ENCODE results near the gene KIF1B.

KIF1B gene

DNA sequence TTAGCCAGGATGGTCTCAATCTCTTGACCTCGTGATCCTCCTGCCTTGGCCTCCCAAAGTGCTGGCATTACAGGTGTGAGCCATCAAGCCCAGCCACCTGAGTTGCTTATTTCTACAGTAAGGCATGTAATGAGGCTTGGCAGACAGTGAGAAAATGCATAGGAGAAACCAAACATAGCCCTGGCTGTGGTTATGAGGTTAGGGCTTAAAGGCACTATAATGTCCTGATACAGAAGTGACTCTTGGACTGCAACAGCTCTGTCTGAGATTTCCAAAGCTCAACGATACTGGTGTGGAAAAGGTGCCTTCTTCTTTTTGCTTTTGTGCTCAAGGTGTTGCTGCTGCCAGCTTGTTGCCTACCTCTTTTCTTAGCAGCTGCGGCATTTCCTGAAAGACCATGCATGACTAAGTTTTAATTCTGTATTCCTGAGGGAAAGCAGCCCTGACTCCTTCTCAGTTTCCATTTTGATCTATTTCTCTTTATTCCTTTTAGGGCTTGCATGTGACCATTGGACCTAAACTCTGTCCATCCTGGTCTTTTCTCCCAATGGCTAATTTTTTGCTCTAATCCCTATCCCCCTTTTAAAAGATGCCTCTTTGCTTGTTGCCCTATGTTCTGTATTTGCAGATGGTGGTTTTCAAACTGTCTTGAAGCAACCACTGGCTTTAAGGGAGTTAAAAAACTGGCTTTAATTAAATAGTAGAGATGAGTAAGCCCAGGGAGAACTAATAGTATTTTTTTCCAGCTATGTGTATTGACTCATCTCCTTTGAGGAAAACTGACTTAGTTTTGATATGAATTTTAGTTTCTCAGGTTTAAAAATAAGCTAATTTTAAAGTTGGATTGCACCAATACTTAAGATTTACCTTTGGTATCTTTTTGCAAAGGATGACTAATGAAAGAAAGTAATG is 70.3 kb downstream of the KIF1B start:
- DNase-seq = no peak

DNA sequence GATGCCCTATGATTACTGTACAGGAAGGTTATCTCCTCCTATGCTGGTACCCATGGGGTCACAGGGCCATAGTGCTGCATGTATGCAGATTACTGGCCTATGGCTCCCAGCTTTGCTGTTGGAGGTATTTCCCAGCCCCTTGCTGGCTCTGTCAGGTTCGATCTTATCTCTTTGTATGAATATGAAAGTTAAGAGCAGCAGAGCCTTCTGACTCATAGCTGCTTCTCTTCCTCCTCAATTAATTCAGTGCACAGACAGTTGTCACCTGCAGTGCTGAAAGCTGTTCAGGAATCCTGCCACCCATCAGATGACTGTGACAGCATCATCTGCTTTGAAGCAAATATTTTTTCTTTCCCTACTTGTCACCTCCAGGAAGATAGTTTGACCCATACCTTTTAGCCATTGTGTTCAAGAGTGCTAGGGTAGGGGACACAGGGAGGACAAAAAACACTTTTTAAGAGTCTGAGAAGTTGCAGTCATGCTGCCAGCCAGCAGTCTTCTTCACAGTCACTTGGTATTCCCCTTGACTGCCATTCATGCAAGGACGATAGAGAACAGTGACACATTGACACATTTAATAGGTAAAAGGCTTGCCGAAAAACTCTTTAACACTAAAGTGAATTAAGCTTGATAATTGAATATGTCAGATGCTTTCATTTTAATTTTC is 73.1 kb downstream of the KIF1B start:
- DNase-seq = no peak

DNA sequence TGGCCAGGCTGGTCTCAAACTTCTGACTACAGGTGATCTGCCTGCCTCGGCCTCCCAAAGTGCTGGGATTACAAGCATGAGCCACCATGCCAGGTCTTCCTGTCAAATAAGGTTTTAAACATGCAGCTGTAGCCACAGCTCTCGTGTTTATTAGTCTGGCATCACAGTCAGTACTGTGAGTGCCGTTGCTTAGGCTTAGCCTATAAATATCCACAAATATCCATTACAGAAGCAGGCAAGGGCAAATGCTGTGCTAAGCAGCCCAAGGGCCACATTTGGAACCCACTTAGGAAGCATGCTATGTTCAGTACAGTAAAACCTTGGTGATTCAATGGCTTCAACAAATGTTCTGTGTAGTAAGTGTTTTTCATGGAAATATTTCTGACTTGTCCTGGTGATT is 75.9 kb downstream of the KIF1B start:
- no peak for DNase-seq

GRCh38 chr1:10287023-10287645 is 76.8 kb downstream of the KIF1B start:
- DNase-seq = no peak

- no peak for DNase-seq
These were observed 77.8 kb downstream of the KIF1B start for GRCh38 chr1:10288029-10288615.

DNA sequence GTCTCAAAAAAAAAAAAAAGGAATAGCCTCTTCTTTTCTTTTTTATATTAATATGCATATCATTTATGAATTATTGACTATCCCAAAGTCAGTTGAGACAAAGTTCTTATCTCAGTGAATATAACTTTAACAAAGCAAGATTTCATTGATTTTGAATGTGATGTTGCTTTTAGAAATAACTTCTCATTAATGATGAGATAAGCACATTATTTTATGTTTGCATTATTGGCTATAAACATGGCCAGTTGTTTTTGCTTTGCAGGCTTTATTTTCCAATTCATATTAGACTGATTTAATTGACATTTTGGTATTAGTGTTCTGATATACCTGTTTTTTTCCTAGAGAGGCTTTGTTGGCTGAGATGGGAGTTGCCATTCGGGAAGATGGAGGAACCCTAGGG is 81.3 kb downstream of the KIF1B start:
- no peak for DNase-seq

GRCh38 chr1:10292188-10292587 is 81.8 kb downstream of the KIF1B start:
- no peak for DNase-seq

- no peak for DNase-seq
These were observed 85.2 kb downstream of the KIF1B start for GRCh38 chr1:10295481-10296085.

DNA sequence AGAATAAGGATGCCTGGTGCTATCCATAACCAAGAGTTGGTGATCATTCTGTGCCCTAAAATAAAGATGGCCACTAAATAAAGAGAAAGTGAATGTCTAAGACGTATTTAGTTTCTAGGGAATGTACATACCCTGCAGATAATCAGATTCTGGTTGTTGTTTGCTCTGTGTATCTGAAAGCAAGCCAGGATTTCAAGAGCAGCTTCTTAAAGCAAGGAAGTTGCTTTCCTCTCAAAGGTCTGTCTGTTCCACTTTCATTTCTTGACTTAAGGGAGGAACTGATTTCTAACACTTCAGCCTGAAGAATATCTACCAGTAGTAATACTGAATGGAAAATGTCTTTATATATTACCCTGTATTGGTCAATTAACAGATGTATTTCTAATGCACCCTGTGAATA is 88.8 kb downstream of the KIF1B start:
- peak; percentile 13 to 55 (median 35) for DNase-seq

- DNase-seq = no peak
These were observed 92.0 kb downstream of the KIF1B start for GRCh38 chr1:10302416-10302815.

- DNase-seq = no peak
These were observed 93.9 kb downstream of the KIF1B start for GRCh38 chr1:10304295-10304694.

GRCh38 chr1:10306435-10306834 is 96.1 kb downstream of the KIF1B start:
- DNase-seq = no peak

DNA sequence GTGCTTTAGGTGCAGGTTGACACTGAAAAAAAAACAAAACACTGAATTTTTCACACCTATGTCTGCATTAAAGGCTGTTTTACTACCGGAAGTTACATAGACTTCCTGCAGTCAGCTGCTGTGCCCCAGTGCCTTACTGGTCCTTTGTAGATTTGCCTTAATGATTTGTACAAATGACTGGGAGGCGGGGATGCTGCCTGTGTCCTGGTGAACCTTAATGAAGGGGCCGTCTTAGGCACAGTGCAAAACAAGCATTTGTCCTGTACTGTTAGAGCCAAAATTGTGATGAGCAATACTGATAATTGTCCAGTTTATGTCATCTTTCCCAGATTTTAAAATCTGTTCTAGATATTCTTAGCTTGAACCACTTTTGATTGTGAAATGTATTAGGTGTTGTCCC is 97.6 kb downstream of the KIF1B start:
- DNase-seq = no peak

DNA sequence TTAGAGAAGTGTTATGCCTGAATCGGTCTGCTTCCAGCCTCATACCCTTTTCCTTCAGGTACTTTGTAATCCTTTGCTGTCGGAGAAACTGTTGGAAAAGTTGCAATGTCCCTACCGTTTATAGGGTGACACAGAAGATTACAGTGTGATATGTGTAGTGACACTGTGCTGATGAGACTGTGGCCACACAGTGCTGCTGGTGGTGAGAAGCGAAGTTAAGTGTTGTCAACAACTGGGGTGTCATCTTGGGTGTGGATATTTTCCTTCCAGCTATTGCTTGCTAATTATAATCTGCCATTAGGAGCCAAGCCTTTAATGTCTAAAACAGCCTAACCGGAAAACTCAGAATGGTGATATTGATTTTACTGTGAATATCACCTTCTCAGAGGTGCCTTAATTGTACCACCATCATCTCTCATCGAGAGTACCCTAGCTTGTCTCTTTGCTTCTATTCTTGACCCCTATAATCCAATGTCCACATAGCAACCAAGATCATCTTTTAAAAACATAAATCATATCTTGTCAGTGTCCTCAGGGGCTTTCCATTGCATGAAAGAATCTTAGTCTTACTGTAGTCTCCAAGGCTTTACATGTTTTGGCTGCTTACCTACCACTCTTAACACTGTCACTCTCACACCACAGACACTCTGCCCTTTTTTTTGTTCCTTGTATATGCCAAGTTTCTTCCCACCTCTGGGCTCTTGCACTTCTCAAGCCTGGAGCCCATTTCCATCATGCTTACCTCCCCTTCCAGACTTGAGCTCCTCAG is 99.1 kb downstream of the KIF1B start:
- DNase-seq = no peak

GRCh38 chr1:10316752-10317151 is 106.4 kb downstream of the KIF1B start:
- no peak for DNase-seq

- DNase-seq = no peak
These were observed 109.4 kb downstream of the KIF1B start for GRCh38 chr1:10319750-10320149.

- no peak for DNase-seq
These were observed 110.0 kb downstream of the KIF1B start for GRCh38 chr1:10320336-10320735.

GRCh38 chr1:10322821-10323220 is 112.5 kb downstream of the KIF1B start:
- DNase-seq = no peak

- no peak for DNase-seq
These were observed 114.3 kb downstream of the KIF1B start for GRCh38 chr1:10324627-10325026.

DNA sequence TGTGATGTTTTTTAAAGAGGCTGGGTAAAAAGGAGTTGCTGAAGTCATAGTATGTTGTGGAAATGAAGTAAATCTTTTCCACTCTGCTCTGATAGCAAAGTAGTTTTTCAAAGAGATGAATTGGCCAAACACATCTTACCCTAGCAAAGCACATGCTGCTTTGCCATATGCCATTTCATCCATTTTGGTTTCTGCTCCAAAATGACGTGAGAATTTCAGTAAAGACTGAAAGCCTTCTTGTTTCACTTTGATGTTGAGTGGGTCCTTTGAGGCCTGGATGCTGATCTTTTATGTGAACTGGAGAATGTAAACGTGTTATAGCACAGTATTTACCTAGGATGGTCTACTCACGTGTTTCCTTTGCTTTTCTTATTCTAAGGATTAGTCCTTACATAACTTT is 115.2 kb downstream of the KIF1B start:
- no peak for DNase-seq

DNA sequence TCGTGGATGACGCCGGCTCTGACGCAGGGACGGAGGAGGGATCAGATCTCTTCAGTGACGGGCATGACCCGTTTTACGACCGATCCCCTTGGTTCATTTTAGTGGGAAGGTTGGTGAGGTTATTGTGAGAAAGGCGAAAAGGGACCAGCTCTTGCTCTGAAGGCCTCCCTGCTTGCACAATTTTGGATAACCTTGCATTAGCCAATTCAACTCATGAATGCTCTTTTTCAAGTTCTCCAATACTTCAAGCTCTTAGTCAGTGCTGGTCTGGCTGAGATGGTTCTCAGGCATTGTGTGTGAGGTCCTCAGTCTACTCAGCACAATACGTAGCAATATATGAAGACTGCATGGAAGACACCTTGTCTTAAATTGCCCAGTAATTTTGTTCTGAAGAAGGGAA is 115.9 kb downstream of the KIF1B start:
- DNase-seq = peak; percentile 42 to 55 (median 50)

All from suppressor macrophage treated with lipopolysaccharide for 1 hour (primary cell).